ENCODE results near the gene OSBPL3. TPM values are rescaled to one million over a fixed set of nuclear protein-coding genes. Genes with fewer than 3 reads are reported as not detected.

OSBPL3 gene
- total RNA-seq, 1 donor from 2014 or later, result 9.8 TPM

DNA sequence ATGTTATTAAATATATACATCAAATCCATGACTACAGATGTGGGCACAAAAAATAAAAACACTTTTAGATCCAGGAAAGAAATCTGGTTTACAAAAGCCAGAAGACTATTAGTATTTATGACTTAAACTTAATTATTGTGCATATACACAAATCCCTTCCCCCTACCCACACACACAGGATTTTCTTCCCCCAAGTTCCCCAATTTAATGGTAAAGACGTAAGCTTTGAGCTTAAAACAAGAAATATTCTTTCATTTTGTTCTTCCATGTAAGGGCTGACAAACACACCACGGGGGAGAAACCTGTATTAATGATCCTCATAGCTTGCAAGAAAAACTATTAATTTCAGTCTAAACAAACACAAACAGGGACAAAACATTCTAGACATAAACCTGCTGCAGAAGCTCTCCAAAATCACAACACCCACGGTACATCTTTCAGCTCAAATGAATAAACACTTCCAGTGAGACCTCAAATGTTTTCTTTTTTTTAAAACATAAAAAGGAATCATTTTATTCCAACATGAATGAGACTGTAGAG is 28.5 kb downstream of the OSBPL3 start:
- no peak overlapping the region for H3K27ac Mint-ChIP-seq
- H3K9me3 Mint-ChIP-seq, result no peaks in the 10 kb centered on the region
- TF ChIP-seq, protein P1, sequence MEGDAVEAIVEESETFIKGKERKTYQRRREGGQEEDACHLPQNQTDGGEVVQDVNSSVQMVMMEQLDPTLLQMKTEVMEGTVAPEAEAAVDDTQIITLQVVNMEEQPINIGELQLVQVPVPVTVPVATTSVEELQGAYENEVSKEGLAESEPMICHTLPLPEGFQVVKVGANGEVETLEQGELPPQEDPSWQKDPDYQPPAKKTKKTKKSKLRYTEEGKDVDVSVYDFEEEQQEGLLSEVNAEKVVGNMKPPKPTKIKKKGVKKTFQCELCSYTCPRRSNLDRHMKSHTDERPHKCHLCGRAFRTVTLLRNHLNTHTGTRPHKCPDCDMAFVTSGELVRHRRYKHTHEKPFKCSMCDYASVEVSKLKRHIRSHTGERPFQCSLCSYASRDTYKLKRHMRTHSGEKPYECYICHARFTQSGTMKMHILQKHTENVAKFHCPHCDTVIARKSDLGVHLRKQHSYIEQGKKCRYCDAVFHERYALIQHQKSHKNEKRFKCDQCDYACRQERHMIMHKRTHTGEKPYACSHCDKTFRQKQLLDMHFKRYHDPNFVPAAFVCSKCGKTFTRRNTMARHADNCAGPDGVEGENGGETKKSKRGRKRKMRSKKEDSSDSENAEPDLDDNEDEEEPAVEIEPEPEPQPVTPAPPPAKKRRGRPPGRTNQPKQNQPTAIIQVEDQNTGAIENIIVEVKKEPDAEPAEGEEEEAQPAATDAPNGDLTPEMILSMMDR (IDR thresholded peaks at IDR 0.05; ENCODE audit: unreplicated experiment), result no peak
- peaks cover 3% of the 10 kb centered on the region for H3K4me1 Mint-ChIP-seq
- no peaks in the 10 kb centered on the region for H3K27me3 Mint-ChIP-seq (ENCODE audit: low read depth)
- no peaks in the 10 kb centered on the region for H3K36me3 Mint-ChIP-seq
- DNase-seq (ENCODE audit: low spot score in 2 of 2, unreplicated experiment in 2 of 2), result no peak
- H3K4me3 Mint-ChIP-seq, result no peak overlapping the region

DNA sequence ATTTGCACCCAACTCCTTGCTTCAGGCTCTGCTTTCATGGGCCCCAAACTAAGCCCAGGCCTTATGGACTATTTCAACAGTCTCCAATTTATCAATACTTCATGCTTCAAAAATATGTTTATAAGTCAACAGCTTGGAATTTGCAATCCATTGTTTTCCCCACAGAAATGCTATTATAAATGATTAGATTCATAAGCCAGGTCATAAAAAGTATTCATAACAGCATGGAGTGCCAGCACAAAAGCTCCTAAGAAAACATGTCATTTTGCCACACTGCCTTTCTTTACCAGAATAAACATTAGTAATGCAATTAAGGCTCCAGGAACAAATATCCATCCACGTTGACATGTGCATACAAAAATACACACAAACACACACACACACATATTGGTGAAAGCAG is 30.1 kb downstream of the OSBPL3 start:
- no peaks in the 10 kb centered on the region for H3K27me3 Mint-ChIP-seq (ENCODE audit: low read depth)
- peaks cover 3% of the 10 kb centered on the region for H3K4me1 Mint-ChIP-seq
- TF ChIP-seq, protein P1 (IDR thresholded peaks at IDR 0.05; ENCODE audit: unreplicated experiment), result no peak
- H3K9me3 Mint-ChIP-seq, result no peaks in the 10 kb centered on the region
- H3K36me3 Mint-ChIP-seq, result no peaks in the 10 kb centered on the region
- H3K4me3 Mint-ChIP-seq, result no peak overlapping the region
- no peak for DNase-seq (ENCODE audit: low spot score in 2 of 2, unreplicated experiment in 2 of 2)
- no peak overlapping the region for H3K27ac Mint-ChIP-seq

DNA sequence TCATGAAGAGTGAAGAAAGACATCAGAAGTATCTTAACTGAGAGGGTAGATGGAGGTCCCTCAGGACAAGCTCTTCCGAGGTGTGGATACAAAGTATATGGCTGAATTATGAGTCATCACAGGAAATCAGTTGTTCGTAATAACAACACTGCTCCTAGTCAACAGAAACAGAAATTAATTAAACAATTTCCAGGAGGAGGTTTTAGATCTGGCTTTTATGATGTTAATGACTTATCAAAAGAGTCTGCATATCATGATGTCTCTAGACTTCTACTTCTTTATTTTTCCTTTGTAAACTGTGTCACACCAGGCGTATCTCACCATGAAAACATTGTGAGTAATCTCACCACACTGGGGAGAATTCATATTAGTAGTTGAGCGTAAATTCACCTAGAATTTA is 31.2 kb downstream of the OSBPL3 start:
- no peak overlapping the region for H3K27ac Mint-ChIP-seq

DNA sequence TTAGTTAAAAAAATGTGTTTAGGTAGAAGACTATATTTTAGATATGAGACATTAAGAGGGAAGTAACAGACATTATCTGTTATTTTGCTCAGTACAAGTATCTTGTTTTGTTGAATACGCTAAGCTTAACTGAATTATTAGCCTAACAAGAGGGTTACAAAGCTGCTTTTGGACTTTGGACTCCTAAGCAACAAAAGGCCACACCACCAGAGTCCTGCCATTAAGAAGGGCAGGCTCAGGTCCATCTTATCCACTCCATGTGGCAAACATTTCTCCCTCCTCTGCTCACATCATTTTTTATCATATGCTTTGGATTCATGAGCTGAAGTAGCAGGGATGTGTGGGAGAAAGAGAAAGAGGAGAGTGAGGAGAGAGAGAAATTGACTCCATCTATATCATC is 33.5 kb downstream of the OSBPL3 start:
- H3K4me3 Mint-ChIP-seq, result no peak overlapping the region
- H3K27ac Mint-ChIP-seq, result no peak overlapping the region
- H3K27me3 Mint-ChIP-seq (ENCODE audit: low read depth), result no peaks in the 10 kb centered on the region
- H3K4me1 Mint-ChIP-seq, result peaks cover under 1% of the 10 kb centered on the region
- no peaks in the 10 kb centered on the region for H3K36me3 Mint-ChIP-seq
- TF ChIP-seq, protein P1 (IDR thresholded peaks at IDR 0.05; ENCODE audit: unreplicated experiment), result no peak
- DNase-seq (ENCODE audit: low spot score in 2 of 2, unreplicated experiment in 2 of 2), result no peak
- H3K9me3 Mint-ChIP-seq, result no peaks in the 10 kb centered on the region

More for the DNA sequence above, 31.2 kb downstream of the OSBPL3 start:
- no peak for DNase-seq (ENCODE audit: low spot score in 2 of 2, unreplicated experiment in 2 of 2)
- peaks cover 3% of the 10 kb centered on the region for H3K4me1 Mint-ChIP-seq
- TF ChIP-seq, protein P1 (IDR thresholded peaks at IDR 0.05; ENCODE audit: unreplicated experiment), result no peak
- H3K27me3 Mint-ChIP-seq (ENCODE audit: low read depth), result no peaks in the 10 kb centered on the region
- no peaks in the 10 kb centered on the region for H3K9me3 Mint-ChIP-seq
- H3K36me3 Mint-ChIP-seq, result no peaks in the 10 kb centered on the region
- no peak overlapping the region for H3K4me3 Mint-ChIP-seq

DNA sequence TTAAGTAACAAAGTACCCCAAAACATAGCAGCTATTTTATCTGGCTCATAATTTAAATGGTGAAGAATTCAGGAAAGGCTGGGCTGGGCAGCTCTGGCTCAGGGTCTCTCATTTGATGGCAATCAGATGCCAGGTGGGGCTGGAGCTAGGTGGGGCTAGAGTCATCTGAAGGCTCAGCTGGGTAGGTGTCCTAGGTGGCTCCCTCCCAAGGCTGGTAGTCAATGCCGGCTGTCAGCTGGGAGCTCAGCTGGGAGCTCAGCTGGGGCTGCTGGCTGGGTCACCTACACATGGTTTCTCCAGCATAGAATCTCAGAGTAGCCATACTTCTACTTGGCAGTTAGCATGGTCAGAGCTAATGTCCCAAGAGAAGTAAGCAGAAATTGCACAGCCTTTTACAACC is 34.1 kb downstream of the OSBPL3 start:
- H3K36me3 Mint-ChIP-seq, result no peaks in the 10 kb centered on the region
- H3K9me3 Mint-ChIP-seq, result no peaks in the 10 kb centered on the region
- H3K27me3 Mint-ChIP-seq (ENCODE audit: low read depth), result no peaks in the 10 kb centered on the region
- no peak overlapping the region for H3K4me3 Mint-ChIP-seq
- no peaks in the 10 kb centered on the region for H3K4me1 Mint-ChIP-seq
- DNase-seq (ENCODE audit: low spot score in 2 of 2, unreplicated experiment in 2 of 2), result no peak
- TF ChIP-seq, protein P1 (IDR thresholded peaks at IDR 0.05; ENCODE audit: unreplicated experiment), result no peak
- H3K27ac Mint-ChIP-seq, result no peak overlapping the region
